ENCODE measurements around the gene ADAM17.

DNA sequence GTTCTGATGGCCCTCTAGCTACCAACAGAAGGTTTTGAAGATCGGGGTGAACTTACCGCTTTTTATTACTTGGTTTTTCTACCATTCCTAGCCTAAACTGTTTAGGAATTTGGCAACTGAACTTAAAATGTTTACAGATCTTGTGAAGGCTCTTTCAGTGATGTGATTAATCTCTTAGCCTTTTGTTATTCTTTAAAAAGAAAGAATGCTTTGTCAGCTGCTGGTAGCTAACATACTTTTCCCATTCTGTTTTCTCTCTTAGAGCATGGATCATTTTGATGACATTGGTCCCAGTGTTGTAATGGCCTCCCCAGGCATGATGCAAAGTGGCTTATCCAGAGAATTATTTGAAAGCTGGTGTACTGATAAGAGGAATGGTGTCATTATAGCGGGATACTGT lies 114.1 kb downstream of the ADAM17 start:
- TF ChIP-seq, protein P1, sequence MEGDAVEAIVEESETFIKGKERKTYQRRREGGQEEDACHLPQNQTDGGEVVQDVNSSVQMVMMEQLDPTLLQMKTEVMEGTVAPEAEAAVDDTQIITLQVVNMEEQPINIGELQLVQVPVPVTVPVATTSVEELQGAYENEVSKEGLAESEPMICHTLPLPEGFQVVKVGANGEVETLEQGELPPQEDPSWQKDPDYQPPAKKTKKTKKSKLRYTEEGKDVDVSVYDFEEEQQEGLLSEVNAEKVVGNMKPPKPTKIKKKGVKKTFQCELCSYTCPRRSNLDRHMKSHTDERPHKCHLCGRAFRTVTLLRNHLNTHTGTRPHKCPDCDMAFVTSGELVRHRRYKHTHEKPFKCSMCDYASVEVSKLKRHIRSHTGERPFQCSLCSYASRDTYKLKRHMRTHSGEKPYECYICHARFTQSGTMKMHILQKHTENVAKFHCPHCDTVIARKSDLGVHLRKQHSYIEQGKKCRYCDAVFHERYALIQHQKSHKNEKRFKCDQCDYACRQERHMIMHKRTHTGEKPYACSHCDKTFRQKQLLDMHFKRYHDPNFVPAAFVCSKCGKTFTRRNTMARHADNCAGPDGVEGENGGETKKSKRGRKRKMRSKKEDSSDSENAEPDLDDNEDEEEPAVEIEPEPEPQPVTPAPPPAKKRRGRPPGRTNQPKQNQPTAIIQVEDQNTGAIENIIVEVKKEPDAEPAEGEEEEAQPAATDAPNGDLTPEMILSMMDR (IDR thresholded peaks at IDR 0.05; ENCODE audit: insufficient read depth, low read depth, low read length): no peak
- TF ChIP-seq EZH2 (IDR thresholded peaks at IDR 0.05; ENCODE audit: insufficient read depth, low read length): no peak

Measured in astrocyte (in vitro differentiated cells and primary cell).